B cell (primary cell): ENCODE measurements around the gene TDRKH.

ENCODE experiments used
- EZH2 ChIP-seq: IDR thresholded peaks from 2 replicates; pipeline ENCODE4 v1.6.1; 2012; ENCODE audit warnings: borderline replicate concordance, low read depth, mild to moderate bottlenecking, moderate library complexity, low read length; ENCODE audit not compliant: insufficient read depth, poor library complexity, severe bottlenecking
- TF ChIP-seq, protein P1 (sequence below): fragments of 200-600 bp; IDR thresholded peaks from one replicate; pipeline ENCODE4 v1.8.0; 2022; ENCODE audit warnings: antibody characterized with exemption, mild to moderate bottlenecking

GRCh38 chr1:151834239-151834638, 43.9 kb upstream of the TDRKH start:
- TF ChIP-seq, protein P1, sequence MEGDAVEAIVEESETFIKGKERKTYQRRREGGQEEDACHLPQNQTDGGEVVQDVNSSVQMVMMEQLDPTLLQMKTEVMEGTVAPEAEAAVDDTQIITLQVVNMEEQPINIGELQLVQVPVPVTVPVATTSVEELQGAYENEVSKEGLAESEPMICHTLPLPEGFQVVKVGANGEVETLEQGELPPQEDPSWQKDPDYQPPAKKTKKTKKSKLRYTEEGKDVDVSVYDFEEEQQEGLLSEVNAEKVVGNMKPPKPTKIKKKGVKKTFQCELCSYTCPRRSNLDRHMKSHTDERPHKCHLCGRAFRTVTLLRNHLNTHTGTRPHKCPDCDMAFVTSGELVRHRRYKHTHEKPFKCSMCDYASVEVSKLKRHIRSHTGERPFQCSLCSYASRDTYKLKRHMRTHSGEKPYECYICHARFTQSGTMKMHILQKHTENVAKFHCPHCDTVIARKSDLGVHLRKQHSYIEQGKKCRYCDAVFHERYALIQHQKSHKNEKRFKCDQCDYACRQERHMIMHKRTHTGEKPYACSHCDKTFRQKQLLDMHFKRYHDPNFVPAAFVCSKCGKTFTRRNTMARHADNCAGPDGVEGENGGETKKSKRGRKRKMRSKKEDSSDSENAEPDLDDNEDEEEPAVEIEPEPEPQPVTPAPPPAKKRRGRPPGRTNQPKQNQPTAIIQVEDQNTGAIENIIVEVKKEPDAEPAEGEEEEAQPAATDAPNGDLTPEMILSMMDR, result no peak
- no peak for TF ChIP-seq EZH2
